HG02973 (cell line): ENCODE data around the gene MTPN.
A peak's percentile ranks its signal among the peaks of the same experiment; 100 is the strongest.

Experiments used
- ATAC-seq: cut with Tn5 transposase; IDR thresholded peaks from one replicate; pipeline ENCODE4 v1.9.1; 2021; ENCODE audit warnings: moderate library complexity; ENCODE audit not compliant: unreplicated experiment

The MTPN gene

DNA sequence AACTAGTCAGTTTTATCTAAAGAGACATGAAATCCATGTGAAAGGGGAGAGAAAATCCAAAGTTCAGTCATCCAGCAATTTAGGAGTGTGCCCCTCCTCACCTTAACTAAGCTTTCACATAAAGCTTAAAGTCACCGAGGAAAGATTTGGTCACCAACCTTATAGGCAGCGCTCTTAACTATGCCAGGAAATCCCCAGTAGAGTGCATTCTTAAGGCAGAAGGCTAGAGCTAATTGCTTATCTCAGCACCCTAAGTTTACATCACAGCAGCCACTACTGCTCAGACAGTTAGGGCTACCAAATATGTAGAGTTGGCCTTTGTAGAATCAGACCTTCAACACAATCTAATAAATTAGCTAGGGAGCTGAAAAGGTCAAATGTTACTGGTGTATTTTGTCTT is 47.9 kb downstream of the MTPN start:
- no peak for ATAC-seq

DNA sequence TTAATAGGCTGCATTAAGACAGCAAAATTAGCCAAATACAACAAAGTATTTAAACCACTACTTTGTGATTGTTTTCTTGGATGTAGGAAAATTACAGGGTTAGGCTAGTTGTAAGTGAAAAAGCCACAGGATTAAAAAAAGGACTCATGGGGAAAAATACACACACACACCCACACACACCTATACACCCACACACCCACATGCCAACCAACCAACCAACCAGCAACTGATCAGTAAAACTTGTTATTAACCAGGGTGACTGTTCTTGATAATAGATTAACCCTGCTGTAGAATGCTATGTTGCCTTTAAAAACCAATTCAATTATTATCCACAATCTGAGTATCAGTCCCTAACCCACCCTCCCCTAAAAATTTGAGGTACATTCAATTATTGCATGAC is 49.0 kb downstream of the MTPN start:
- no peak for ATAC-seq

DNA sequence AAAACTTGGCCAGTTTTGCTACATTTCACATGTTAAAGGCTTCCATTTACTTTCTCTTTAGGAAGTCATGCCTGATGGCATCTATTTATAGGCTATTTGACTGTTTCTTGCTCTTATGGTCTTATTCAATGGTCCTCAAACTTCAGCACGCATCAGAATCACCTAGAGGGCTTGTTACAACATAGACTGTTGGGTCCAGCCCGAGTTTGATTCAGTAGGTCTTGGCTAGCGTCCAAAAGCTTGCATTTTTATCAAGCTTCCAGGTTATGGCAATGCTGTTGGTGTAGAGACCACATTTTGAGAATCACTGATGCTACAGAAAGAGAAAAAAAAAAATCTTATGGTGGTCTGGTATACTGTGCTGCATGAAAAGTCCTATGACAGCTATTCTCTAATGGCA is 51.9 kb downstream of the MTPN start:
- ATAC-seq: no peak

GRCh38 chr7:135924302-135924701 is 52.9 kb downstream of the MTPN start:
- ATAC-seq: no peak

- no peak for ATAC-seq
These were observed 54.9 kb downstream of the MTPN start for GRCh38 chr7:135922263-135922662.

- ATAC-seq: peak; percentile 65
These were observed 56.7 kb downstream of the MTPN start for GRCh38 chr7:135920478-135920877.

GRCh38 chr7:135919071-135919841 is 57.9 kb downstream of the MTPN start:
- no peak for ATAC-seq

DNA sequence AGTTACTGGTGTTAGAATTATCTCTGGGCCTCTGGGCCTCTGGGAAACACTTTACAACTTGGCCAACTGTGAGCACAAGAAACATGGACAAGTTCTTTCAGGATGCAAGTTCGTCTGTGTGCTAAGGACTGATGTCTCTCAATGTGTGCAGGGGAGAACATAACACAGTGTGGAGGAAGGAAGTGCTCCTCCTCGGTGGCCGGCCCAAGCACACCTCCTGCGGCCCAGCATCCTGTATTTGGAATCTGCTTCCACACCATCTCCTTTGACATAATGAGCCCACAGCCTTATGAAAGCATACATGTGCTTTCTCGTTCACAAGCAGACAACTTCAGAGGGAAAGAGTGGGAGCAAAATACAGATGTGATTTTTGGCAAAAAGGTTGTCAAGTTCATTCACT is 59.0 kb downstream of the MTPN start:
- ATAC-seq: no peak

- ATAC-seq: no peak
These were observed 59.4 kb downstream of the MTPN start for GRCh38 chr7:135917721-135918120.

DNA sequence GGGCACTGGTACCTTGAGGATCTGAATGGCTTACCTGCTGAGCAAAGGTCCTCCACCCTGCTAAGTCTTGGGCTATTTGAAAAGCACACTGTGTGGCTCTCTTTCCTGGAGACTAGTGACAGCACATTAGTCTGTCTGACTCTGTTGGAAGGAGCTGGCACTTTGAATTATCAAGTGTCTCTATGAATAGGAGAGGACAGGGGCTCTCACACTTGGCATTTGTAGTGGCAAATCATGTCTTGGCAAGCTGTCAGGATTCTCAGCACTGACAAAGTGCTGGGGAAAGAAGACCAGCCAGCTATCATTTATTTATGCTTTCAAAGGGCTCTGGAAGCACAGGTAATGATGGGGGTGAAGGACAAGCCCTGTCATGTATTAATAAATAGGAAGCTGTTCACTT is 62.8 kb downstream of the MTPN start:
- no peak for ATAC-seq

GRCh38 chr7:135913404-135913803 is 63.8 kb downstream of the MTPN start:
- ATAC-seq: no peak

- ATAC-seq: no peak
These were observed 66.1 kb downstream of the MTPN start for GRCh38 chr7:135911099-135911498.

GRCh38 chr7:135910393-135911036 is 66.6 kb downstream of the MTPN start:
- no peak for ATAC-seq

- ATAC-seq: no peak
These were observed 71.3 kb downstream of the MTPN start for GRCh38 chr7:135905858-135906257.

- no peak for ATAC-seq
These were observed 71.8 kb downstream of the MTPN start for GRCh38 chr7:135905355-135905754.

- ATAC-seq: no peak
These were observed 72.9 kb downstream of the MTPN start for GRCh38 chr7:135904282-135904681.

GRCh38 chr7:135901585-135902540 is 75.3 kb downstream of the MTPN start:
- ATAC-seq: no peak

GRCh38 chr7:135900065-135900546 is 77.1 kb downstream of the MTPN start:
- ATAC-seq: no peak

GRCh38 chr7:135899458-135900064 is 77.6 kb downstream of the MTPN start:
- no peak for ATAC-seq

- no peak for ATAC-seq
These were observed 78.9 kb downstream of the MTPN start for GRCh38 chr7:135898226-135898625.

DNA sequence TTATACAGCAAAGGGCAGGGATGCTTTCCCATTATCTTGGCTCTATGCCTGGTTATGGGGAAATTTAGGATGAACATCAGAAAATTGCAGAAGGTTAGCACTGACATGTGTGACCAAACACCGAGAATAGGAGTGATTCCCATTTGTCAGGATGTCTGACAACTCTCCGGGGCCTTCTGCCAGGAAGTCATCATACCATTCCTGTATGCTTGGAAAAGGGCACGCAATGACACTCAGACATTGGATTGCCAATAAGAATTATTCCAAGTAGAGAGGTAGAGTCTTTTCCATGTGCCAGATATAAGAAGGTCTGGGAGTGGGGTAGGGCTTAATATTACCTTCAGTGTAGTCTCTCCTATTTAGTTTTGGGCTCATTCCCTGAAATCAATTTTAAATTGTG is 82.3 kb downstream of the MTPN start:
- ATAC-seq: no peak
